ENCODE data around the gene KYNU. TPM values are rescaled to one million over a fixed set of nuclear protein-coding genes. Genes with fewer than 3 reads are reported as not detected.
"Not testable (repeated sequence)": the region's sequence is repeated elsewhere in the genome, so short reads cannot be mapped to it uniquely, and the experiment has no call there.

KYNU gene
- polyA plus RNA-seq, 3 donors: 5.5 to 7.5 (median 5.5) TPM

- DNase-seq (ENCODE audit: extremely low read depth in 1 of 11, low read depth in 9 of 11, low spot score in 4 of 11): no peak
These were observed 15.8 kb downstream of the KYNU start for GRCh38 chr2:142893241-142893640.

DNA sequence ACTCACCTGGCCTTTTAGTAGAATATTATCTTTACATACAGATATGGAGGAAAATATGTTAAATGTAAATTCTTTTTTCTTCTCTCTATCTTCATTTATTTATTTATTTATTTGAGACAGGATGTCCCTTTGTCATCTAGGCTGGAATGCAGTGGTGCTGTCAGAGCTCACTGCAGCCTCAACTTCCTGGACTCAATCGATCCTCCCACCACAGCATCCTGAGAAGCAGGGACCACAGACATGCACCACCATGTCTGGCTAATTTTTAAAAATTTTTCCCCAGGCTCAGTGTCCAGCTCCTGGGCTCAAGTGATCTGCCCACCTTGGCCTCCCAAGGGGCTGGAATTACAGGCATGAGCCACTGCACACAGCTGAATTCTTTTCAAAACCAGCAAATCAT lies 20.3 kb downstream of the KYNU start:
- no peak for DNase-seq (ENCODE audit: extremely low read depth in 1 of 11, low read depth in 9 of 11, low spot score in 4 of 11)

GRCh38 chr2:142900327-142900726 lies 22.9 kb downstream of the KYNU start:
- not testable (repeated sequence) for DNase-seq (ENCODE audit: extremely low read depth in 1 of 11, low read depth in 9 of 11, low spot score in 4 of 11)

DNA sequence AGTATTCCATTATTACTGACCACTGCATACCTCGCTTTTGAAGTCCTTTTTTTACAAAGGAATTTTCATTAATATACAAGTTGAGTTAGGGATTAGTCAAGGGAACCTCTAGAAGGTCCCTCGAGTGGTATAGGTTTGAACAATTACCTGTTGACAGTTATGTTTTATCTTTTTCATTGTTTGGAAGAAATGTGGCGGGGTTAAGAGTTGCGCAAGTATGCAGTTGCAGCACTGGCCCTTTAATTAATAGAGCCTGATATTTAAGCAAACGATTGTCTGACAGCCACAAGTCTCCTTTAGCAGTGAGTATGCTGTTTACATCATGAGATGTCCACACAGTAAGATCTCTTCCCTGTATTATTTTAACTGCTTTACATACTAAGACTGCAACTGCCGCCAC lies 24.3 kb downstream of the KYNU start:
- no peak for DNase-seq (ENCODE audit: extremely low read depth in 1 of 11, low read depth in 9 of 11, low spot score in 4 of 11)

- not testable (repeated sequence) for DNase-seq (ENCODE audit: extremely low read depth in 1 of 11, low read depth in 9 of 11, low spot score in 4 of 11)
These were observed 26.3 kb downstream of the KYNU start for GRCh38 chr2:142903726-142904125.

DNA sequence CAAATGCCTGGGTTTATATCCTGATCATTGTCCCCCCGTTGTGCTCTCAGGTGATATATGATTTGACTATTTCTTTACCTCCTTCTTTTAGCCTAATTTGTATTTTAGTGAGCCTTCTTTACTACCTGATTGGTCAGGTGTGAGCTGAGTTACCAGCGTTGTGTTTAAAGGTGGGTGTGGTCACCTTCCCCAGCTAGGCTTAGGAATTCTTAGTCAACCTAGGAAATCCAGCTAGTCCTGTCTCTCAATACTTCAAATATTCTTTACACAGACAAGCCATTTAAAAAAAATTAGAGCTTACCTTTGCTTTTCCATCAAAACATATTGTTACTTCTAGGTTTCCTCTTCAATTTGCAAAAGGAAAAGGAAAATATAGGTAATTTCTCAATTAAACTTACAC lies 30.2 kb downstream of the KYNU start:
- DNase-seq (ENCODE audit: extremely low read depth in 1 of 11, low read depth in 9 of 11, low spot score in 4 of 11): no peak

- no peak for DNase-seq (ENCODE audit: extremely low read depth in 1 of 11, low read depth in 9 of 11, low spot score in 4 of 11)
These were observed 37.2 kb downstream of the KYNU start for GRCh38 chr2:142914507-142915313.

GRCh38 chr2:142915502-142915901 lies 38.0 kb downstream of the KYNU start:
- DNase-seq (ENCODE audit: extremely low read depth in 1 of 11, low read depth in 9 of 11, low spot score in 4 of 11): no peak

- no peak for DNase-seq (ENCODE audit: extremely low read depth in 1 of 11, low read depth in 9 of 11, low spot score in 4 of 11)
These were observed 41.2 kb downstream of the KYNU start for GRCh38 chr2:142918624-142919023.

GRCh38 chr2:142920571-142920970 lies 43.1 kb downstream of the KYNU start:
- no peak for DNase-seq (ENCODE audit: extremely low read depth in 1 of 11, low read depth in 9 of 11, low spot score in 4 of 11)

GRCh38 chr2:142926445-142926844 lies 49.0 kb downstream of the KYNU start:
- DNase-seq (ENCODE audit: extremely low read depth in 1 of 11, low read depth in 9 of 11, low spot score in 4 of 11): no peak

DNA sequence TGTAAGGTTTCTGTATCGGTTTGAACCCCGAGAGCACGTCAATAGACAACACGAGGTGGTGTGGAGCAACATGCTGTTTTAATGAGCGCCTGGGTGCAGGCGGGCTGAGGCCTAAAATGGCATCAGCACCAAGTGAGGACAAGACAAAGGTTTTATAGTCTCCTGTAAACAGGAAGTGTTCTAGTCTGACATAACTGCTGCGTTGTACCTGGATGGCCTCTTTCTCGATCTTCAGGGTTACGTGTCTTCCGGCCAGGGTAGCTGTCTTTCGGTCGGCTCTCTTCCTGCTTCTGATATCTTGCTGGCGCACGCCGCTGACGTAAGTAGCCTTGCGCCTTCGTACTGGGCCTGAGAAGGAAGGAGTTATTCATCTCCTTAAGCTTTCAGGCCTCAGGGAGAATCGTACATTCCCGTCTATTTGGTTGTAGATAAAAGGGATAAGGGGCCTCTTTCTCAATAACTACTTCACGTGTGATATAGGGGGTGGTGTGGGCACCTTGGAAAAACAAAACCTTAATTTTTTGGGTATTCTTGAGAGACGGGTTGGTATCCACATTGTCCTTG lies 53.5 kb downstream of the KYNU start:
- DNase-seq (ENCODE audit: extremely low read depth in 1 of 11, low read depth in 9 of 11, low spot score in 4 of 11): no peak

DNA sequence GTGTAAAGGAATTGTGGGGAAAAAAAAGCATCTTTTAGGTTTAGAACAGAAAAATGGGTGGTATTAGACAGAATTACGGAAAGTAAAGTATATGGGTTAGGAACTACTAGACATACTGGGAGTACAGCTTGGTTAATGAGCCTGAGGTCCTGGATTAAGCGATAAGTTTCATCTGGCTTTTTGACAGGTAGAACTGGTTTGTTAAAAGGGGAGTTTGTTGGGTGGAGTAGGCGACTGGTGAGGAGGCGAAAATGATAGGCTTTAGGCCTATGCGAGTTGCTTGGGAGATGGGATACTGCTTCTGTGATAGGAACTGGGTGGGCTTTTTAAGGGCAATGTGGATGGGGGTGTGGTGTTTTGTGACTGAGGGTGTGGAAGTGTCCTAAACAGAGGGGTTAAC lies 56.5 kb downstream of the KYNU start:
- no peak for DNase-seq (ENCODE audit: extremely low read depth in 1 of 11, low read depth in 9 of 11, low spot score in 4 of 11)

- DNase-seq (ENCODE audit: extremely low read depth in 1 of 11, low read depth in 9 of 11, low spot score in 4 of 11): no peak
These were observed 58.2 kb downstream of the KYNU start for GRCh38 chr2:142935563-142936089.

DNA sequence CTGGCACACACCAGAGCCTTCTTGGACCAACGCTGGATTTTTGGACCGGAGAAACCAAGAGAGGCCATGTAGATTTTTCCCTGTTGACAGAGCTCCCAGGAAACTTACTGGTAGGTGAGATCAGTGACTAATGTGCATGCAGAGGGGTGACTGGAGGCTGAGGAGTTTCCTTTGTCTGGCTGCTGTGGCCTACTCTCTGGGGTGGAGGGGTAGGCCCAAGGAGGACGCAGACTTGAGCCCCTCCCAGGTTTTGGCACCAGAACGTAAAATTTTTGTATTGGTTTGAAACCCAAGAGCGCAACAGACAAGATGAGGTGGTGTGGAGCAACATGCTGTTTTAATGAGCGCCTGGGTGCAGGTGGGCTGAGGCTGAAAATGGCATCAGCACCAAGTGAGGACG lies 59.2 kb downstream of the KYNU start:
- no peak for DNase-seq (ENCODE audit: extremely low read depth in 1 of 11, low read depth in 9 of 11, low spot score in 4 of 11)

DNA sequence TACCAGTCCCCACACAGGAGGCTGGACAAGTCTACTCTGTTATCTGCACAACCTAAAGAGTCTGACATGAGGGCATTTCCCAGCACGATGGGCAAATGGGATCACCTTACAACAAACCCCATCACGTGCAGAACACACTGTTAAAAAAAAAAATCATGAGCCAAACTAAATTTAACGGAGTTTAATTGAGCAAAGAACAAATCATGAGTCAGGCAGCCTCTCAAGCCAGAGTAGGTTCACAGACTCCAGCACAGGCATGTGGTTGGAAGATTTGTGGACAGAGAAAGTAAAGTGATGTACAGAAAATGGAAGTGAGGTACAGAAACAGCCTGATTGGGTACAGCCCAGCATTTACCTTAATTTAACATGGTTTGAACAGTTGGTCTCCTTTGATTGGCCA lies 59.9 kb downstream of the KYNU start:
- no peak for DNase-seq (ENCODE audit: extremely low read depth in 1 of 11, low read depth in 9 of 11, low spot score in 4 of 11)

- no peak for DNase-seq (ENCODE audit: extremely low read depth in 1 of 11, low read depth in 9 of 11, low spot score in 4 of 11)
These were observed 60.8 kb downstream of the KYNU start for GRCh38 chr2:142938240-142938639.

- no peak for DNase-seq (ENCODE audit: extremely low read depth in 1 of 11, low read depth in 9 of 11, low spot score in 4 of 11)
These were observed 63.3 kb downstream of the KYNU start for GRCh38 chr2:142940606-142941223.

GRCh38 chr2:142942690-142943089 lies 65.2 kb downstream of the KYNU start:
- no peak for DNase-seq (ENCODE audit: extremely low read depth in 1 of 11, low read depth in 9 of 11, low spot score in 4 of 11)

GRCh38 chr2:142944264-142944663 lies 66.8 kb downstream of the KYNU start:
- no peak for DNase-seq (ENCODE audit: extremely low read depth in 1 of 11, low read depth in 9 of 11, low spot score in 4 of 11)
